HG03066 (cell line): Measurements from ENCODE around the gene GRM4.

ENCODE experiments used
- ATAC-seq: cut with Tn5 transposase; IDR thresholded peaks from one replicate; pipeline ENCODE4 v1.9.1; 2021; ENCODE audit warnings: low read depth; ENCODE audit not compliant: unreplicated experiment

Gene GRM4

DNA sequence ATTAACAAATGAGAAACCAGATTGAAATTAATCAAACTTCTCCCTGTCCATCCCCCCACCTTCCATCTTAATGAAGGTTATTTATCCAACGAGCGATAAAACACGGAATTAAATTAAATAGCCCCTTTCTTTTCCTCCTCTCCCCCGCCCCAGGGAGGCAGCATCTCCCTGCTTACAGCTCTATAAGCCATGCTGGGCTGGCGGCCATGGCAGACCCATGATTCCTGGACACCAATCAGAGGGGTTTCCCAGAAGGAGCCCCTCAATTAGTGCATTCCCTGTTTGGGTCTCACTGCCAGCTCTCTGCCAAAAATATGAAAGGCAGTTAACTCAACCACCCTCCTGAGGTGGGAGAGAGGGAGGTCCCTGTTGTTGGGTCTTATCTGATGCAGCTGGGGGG lies 33.8 kb downstream of the GRM4 start:
- no peak for ATAC-seq

DNA sequence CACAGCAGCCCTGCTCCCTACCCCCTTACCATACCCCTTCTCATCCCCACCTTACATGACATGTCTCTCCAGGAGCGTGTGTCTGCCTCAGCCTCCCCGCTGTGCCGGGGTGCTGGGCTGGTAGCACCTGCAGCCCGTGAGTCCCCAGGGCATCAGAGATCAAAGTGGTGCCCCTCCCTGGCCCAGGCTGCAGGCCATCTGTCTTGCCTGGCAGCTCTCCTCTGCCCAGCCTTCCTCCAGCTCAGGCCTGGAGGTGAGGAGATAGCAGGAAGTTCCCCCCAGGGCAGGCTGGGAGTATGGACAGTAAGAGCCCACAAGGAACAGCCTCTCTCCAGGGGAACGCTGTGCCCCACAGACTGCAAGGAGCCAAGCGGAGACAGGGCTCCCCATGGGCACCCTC lies 35.3 kb downstream of the GRM4 start:
- ATAC-seq = no peak

GRCh38 chr6:34108176-34108575 lies 37.7 kb downstream of the GRM4 start:
- no peak for ATAC-seq

DNA sequence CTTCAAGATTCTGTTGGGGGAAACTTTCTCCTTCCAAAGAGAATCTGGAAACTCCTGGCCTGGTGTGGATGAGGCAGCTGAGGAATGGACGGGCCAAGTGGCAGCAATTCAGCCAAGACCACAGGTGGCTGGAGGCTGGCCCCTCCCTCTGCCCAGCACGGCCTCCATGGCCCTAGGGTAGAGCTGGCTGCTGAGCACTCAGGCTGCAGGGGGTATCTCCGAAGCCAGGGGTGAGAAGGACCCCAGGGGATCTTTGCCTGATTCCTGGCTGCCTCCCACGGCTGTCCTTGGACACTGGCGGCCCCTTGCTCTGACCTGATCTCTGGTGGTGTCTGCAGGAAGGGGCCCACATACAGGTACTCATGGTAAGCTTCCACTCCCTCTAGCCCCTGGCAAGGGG lies 39.0 kb downstream of the GRM4 start:
- no peak for ATAC-seq

GRCh38 chr6:34106421-34106820 lies 39.5 kb downstream of the GRM4 start:
- no peak for ATAC-seq

- ATAC-seq = no peak
Observed at GRCh38 chr6:34104628-34105027, 41.3 kb downstream of the GRM4 start.

GRCh38 chr6:34104186-34104585 lies 41.7 kb downstream of the GRM4 start:
- ATAC-seq = no peak

GRCh38 chr6:34103321-34103720 lies 42.6 kb downstream of the GRM4 start:
- no peak for ATAC-seq

DNA sequence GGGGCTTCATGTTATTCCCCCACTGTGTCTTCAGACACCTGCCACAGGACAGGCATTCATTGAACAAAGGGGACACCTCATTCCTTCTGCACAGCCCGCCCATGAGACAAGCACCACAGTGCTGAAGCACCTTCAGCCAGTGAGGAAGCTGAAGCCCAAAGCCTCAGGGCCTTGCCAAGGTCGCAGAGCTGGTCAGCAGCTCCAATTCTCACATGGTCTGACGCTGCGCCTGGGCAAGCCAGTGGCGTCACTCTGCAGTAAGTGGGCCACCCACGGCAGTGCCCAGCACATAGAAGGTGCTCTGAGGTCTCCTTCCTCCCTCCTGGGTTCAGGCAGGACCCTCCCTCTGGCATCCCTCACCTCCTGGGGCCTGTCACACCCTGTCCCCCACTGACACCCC lies 43.2 kb downstream of the GRM4 start:
- ATAC-seq = no peak

- no peak for ATAC-seq
Observed at GRCh38 chr6:34102099-34102656, 43.7 kb downstream of the GRM4 start.

DNA sequence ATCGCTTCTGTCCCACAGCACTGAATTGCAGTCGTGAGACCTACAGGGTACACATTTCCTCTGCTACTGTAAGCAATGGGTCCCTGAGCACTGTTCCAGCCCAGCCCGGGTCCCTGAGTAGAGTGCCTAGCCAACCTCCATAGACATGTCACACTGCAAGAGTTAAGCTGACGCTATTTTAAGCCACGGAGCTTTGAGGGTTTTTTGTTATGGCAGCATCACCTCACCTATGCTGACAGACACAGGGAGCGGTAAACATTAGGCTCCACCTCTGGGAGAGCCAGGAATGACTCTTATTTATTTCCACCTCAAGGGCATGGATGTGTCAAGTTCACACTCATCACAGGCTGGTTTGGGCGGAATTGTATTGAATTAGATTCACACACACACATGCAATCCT lies 45.1 kb downstream of the GRM4 start:
- ATAC-seq = no peak

DNA sequence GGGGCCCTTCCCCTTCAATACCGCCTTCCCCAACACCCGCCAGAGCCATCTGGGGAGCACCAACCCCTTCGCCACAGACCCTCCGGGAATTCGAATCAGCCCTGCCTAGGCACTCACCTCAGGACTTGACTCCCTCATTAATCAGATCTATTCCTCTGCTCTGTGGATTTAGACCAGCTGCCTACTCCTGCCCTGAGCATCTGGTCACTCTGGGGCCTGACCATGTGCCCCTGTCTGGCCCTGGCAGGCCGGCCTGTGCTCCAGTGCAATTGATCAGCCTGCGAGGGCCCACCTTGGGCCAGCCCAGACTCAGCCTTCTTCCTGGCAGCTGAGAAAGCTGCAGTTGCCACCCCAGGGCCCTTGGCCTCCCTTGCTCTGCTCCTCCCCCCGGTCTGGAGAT lies 46.0 kb downstream of the GRM4 start:
- no peak for ATAC-seq

GRCh38 chr6:34098045-34098936 lies 47.6 kb downstream of the GRM4 start:
- no peak for ATAC-seq

DNA sequence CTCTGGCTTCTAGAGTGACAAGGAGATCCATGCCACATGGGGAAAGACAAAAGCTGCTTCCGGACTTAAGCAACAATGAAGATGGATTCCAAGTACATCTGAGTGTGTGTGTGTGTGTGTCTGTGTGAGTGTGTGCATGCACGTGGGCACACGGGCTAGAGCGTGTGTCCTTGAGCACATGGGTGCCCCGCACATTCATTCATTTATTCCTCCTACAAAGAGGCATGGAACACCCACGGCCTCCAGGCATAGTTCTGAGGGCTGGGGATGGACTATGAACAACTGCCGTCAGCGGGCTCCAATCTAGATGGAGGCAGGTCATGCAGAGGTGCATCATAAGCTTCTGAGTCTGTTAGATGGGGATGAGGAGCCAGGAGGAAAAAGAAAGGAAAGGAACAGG lies 49.1 kb downstream of the GRM4 start:
- no peak for ATAC-seq

GRCh38 chr6:34096193-34096592 lies 49.7 kb downstream of the GRM4 start:
- no peak for ATAC-seq

DNA sequence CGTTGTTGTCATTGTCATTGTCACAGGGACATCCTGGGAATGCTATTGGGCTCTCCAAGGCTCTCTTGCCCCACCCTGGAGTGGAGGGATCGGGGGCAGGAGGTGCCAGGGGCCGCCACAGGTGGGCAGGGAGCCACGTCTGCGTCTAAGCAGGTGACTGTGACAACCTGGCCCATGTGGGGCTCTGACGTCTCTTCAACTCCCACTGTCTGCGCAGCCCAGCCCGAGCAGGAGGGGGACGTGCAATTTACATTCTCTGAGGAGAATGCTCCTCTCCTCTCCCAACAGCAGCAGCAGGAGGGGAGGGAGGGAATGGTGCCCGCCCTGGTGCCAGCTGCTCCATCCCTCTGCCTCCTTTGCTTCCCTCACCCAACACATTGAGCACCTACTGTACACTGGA lies 50.1 kb downstream of the GRM4 start:
- ATAC-seq = no peak

- no peak for ATAC-seq
Observed at GRCh38 chr6:34095136-34095505, 50.8 kb downstream of the GRM4 start.

DNA sequence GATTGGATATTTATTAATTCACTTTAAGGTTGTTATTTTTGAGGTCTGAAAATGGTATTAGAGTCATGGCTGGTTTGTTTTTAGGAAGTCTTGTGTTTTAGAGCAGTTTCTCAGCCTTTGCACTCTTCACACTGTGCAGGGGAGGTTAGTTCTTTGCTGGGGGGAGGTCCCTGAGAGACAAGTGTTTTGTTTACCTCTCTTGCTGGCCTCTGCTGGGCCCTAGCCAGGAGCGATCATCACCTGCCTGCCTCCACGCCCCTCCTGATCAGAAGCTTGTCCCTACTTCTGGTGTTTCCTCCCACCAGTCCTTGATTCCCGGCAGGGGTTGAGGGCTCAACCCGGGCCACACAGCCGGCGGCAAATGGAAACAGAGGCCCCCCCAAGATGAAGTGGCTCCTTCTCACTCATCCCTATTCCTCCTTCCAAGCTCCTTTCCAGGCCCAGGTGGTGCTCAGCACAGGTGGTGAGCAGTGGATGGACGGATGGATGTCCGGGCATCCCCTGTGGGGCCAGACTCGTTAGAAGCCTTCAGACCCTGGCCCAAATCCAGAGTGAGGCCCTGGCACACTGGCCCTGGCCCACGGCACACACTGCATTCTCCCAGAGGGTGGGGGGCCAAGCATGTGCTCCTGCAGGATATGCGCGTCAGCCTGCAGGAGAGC lies 51.3 kb downstream of the GRM4 start:
- ATAC-seq = no peak

GRCh38 chr6:34093854-34094430 lies 51.9 kb downstream of the GRM4 start:
- no peak for ATAC-seq

DNA sequence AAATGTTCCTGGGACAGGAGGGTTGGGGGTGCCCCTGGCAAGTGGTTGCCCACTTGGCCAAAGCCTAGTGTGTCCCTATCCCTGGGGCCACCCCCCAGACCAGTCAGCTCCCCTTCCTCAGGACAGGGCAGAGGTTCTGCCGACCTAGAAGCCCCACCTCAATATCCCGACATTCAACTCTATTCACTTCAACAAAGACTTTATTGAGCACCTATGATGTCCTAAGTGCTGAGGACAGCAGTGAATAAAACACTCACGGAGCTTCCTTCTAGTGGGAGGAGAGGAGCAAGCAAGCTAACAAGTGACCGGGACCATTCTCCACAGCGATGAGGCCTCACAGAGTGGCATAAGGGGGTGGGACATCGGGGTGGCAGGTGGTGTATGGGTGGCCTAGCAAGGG lies 52.7 kb downstream of the GRM4 start:
- no peak for ATAC-seq

- ATAC-seq = no peak
Observed at GRCh38 chr6:34092631-34093030, 53.3 kb downstream of the GRM4 start.

DNA sequence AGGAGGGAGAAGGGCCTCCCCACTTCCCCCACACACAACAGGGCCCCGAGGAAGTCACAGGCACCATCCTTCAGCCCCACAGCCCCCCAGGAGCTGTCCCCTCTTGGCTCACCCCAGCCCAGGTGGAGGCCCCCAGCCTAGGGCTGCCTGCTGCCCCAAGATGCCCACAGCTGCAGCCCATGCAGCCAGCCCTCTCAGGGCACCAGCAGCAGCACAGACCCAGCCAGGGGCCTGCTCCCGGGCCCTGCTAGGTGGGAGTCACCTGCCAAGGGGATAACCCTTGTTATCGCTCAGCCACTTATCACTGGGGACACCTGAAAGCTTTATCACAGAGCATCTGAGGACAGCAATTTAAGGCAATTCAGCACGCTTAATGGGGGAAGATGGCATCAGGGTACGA lies 55.0 kb downstream of the GRM4 start:
- no peak for ATAC-seq
